GM12878 (cell line): ENCODE results near the gene STAM2. TPM values are rescaled to one million over a fixed set of nuclear protein-coding genes. Genes with fewer than 3 reads are reported as not detected.

ENCODE experiments used
- ATAC-seq: fragments of 200-7000 bp; cut with Tn5 transposase; 3 replicates; pipeline ENCODE4 v1.9.1; 2020; ENCODE audit warnings: mild to moderate bottlenecking, moderate library complexity
- BruUV-seq: library from RNA; stranded (reverse); fragments of 400-500 nt; replicated peaks from 2 replicates; lab custom pipeline; 2021; lab: Mats Ljungman, UMichigan
- CTCF ChIA-PET: fragments of 300-600 bp; sonication (Branson Sonifier 250); formaldehyde crosslinking; extraction: SDS; loops from one replicate; lab custom pipeline; 2021; ENCODE audit warnings: inconsistent platforms; lab: Yijun Ruan, JAX
- POLR2A ChIA-PET: fragments of 350-600 bp; formaldehyde crosslinking; extraction: SDS; loops from one replicate; lab custom pipeline; 2021; ENCODE audit warnings: inconsistent platforms; lab: Charles Lee
- RAD21 ChIA-PET: fragments of 300-600 bp; sonication (Branson Sonifier 250); formaldehyde crosslinking; loops from one replicate; lab custom pipeline; 2023; ENCODE audit warnings: antibody characterized with exemption; ENCODE audit not compliant: unreplicated experiment; lab: Charles Lee
- SMC1A ChIA-PET: fragments of 300-600 bp; sonication (Branson Sonifier 250); formaldehyde crosslinking; loops from one replicate; lab custom pipeline; 2023; ENCODE audit not compliant: unreplicated experiment, uncharacterized antibody; lab: Charles Lee
- DNase-seq: peaks from one replicate; pipeline ENCODE4 v3.0.0-alpha.2; 2011; ENCODE audit warnings: low read depth, low spot score
- FAIRE-seq: peaks from 3 replicates; lab custom pipeline; 2011; peaks lifted over from hg19 to GRCh38; lab: Jason Lieb, UNC
- H2AFZ ChIP-seq: 2 replicates; pipeline ENCODE4 v1.6.0; 2011; ENCODE audit warnings: low read depth, low read length, control low read depth; ENCODE audit not compliant: control insufficient read depth
- H3K27ac ChIP-seq: 2 replicates; pipeline ENCODE4 v1.5.1; 2011; ENCODE audit warnings: control low read depth; ENCODE audit not compliant: control insufficient read depth, insufficient read depth
- H3K27me3 ChIP-seq, 2 experiments: replicated peaks in 1 of 2; 2 replicates each; pipeline versions ENCODE4 v1.6.0 to v1.6.1; 2011; ENCODE audit warnings: low read length in 1 of 2; ENCODE audit not compliant: control insufficient read depth in 2 of 2, insufficient read depth in 2 of 2
- H3K36me3 ChIP-seq, 2 experiments: 2 replicates each; pipeline ENCODE4 v1.5.1; 2011; ENCODE audit warnings: low read length in 1 of 2; ENCODE audit not compliant: control insufficient read depth in 2 of 2, insufficient read depth in 2 of 2
- H3K4me1 ChIP-seq: 2 replicates; pipeline ENCODE4 v1.6.1; 2011; ENCODE audit warnings: mild to moderate bottlenecking, low read length, moderate library complexity, mixed read lengths; ENCODE audit not compliant: control insufficient read depth, insufficient read depth
- H3K4me2 ChIP-seq: 2 replicates; pipeline ENCODE4 v1.6.0; 2011; ENCODE audit warnings: control low read depth; ENCODE audit not compliant: control insufficient read depth, insufficient read depth
- H3K4me3 ChIP-seq: fragments of 200-600 bp; sonication (generic); 2 replicates; pipeline ENCODE4 v1.5.1; 2016
- H3K79me2 ChIP-seq: 2 replicates; pipeline ENCODE4 v1.6.0; 2011; ENCODE audit warnings: low read length; ENCODE audit not compliant: control insufficient read depth, insufficient read depth
- H3K9ac ChIP-seq: 2 replicates; pipeline ENCODE4 v1.8.0; 2011; ENCODE audit warnings: low read length, control low read depth, mixed read lengths; ENCODE audit not compliant: control insufficient read depth, insufficient read depth
- H3K9me3 ChIP-seq: replicated peaks from 3 replicates; pipeline ENCODE4 v1.5.1; 2011; ENCODE audit warnings: mild to moderate bottlenecking, low read length; ENCODE audit not compliant: control insufficient read depth, insufficient read depth
- H4K20me1 ChIP-seq: 2 replicates; pipeline ENCODE4 v1.6.0; 2011; ENCODE audit not compliant: control insufficient read depth, insufficient read depth
- ATF7 ChIP-seq: fragments of 450-650 bp; IDR thresholded peaks from 2 replicates; pipeline ENCODE4 v1.6.1; 2016; ENCODE audit warnings: low read depth, mild to moderate bottlenecking
- CREB1 ChIP-seq: IDR thresholded peaks from 2 replicates; pipeline ENCODE4 v1.6.1; 2012; ENCODE audit warnings: low read depth, mild to moderate bottlenecking, inconsistent platforms
- ETV6 ChIP-seq, 2 experiments: fragments of 450-650 bp in 1 of 2; IDR thresholded peaks in 1 of 2; conservative IDR thresholded peaks in 1 of 2; 2 replicates each; pipeline ENCODE4 v1.6.1; 2014; ENCODE audit warnings: antibody characterized with exemption in 1 of 2, borderline replicate concordance in 1 of 2, low read depth in 1 of 2, mild to moderate bottlenecking in 1 of 2, moderate library complexity in 1 of 2
- HCFC1 ChIP-seq: fragments of 150-350 bp; IDR thresholded peaks from 2 replicates; pipeline ENCODE4 v1.6.1; 2014; ENCODE audit warnings: low read length
- KAT2A ChIP-seq: conservative IDR thresholded peaks from 2 replicates; pipeline ENCODE4 v1.6.1; 2011; ENCODE audit warnings: low read depth, low read length; ENCODE audit not compliant: control insufficient read depth
- MEF2A ChIP-seq: IDR thresholded peaks from 2 replicates; pipeline ENCODE4 v1.6.1; 2011; ENCODE audit warnings: low read depth, mild to moderate bottlenecking, low read length, moderate library complexity; ENCODE audit not compliant: insufficient read depth
- NFXL1 ChIP-seq: fragments of 450-650 bp; IDR thresholded peaks from 2 replicates; pipeline ENCODE4 v1.6.1; 2017; ENCODE audit warnings: antibody characterized with exemption, mild to moderate bottlenecking, borderline replicate concordance
- NFYB ChIP-seq: IDR thresholded peaks from 2 replicates; pipeline ENCODE4 v1.6.1; 2011; ENCODE audit warnings: low read depth, mild to moderate bottlenecking, low read length, improper control_type of control experiment, moderate library complexity; ENCODE audit not compliant: insufficient read depth
- RCOR1 ChIP-seq: conservative IDR thresholded peaks from 2 replicates; pipeline ENCODE4 v1.6.1; 2012; ENCODE audit warnings: low read depth, low read length, improper control_type of control experiment
- SIN3A ChIP-seq: IDR thresholded peaks from 2 replicates; pipeline ENCODE4 v1.6.1; 2012; ENCODE audit warnings: low read depth, low read length, improper control_type of control experiment
- SKIL ChIP-seq: fragments of 450-650 bp; IDR thresholded peaks from 2 replicates; pipeline ENCODE4 v1.6.1; 2017; ENCODE audit warnings: mild to moderate bottlenecking, low read depth, inconsistent platforms; ENCODE audit not compliant: poor library complexity, severe bottlenecking
- SMARCA5 ChIP-seq: fragments of 450-650 bp; IDR thresholded peaks from 2 replicates; pipeline ENCODE4 v1.6.1; 2017; ENCODE audit warnings: mild to moderate bottlenecking
- USF2 ChIP-seq: IDR thresholded peaks from 2 replicates; pipeline ENCODE4 v1.6.1; 2011; ENCODE audit warnings: low read depth, low read length, improper control_type of control experiment, borderline replicate concordance
- WGBS: methylation state at CpG from one replicate; pipeline ENCODE4 v1.1.6; 2016; ENCODE audit warnings: low lambda C conversion rate; ENCODE audit not compliant: insufficient replicate concordance, insufficient coverage; ENCODE audit errors: missing lambda C conversion rate; 5-methylcytosine and 5-hydroxymethylcytosine counted together
- in situ Hi-C: fragments of 300-500 bp; cut with MboI; formaldehyde crosslinking; loops from 9 replicates; pipeline ENCODE4 v1.14.3; 2018; ENCODE audit warnings: mixed read lengths
- intact Hi-C: fragments of 100-400 bp; cut with micrococcal nuclease; formaldehyde crosslinking; loops from one replicate; pipeline ENCODE4 v1.14.2; 2022; ENCODE audit not compliant: unreplicated experiment
- polyA plus RNA-seq, 11 experiments: library from polyadenylated mRNA; depleted of rRNA in 4 of 11; unstranded in 6 of 11; stranded (reverse) in 5 of 11; fragments of >200 nt; fragmentation: Nextera tagmentation in 4 of 11; fragmentation: Illumina TruSeq in 1 of 11; extraction: Ambion mirVana in 4 of 11; extraction: Trizol in 1 of 11; gene quantifications; 1 replicate in 1 of 11; 2 replicates in 10 of 11; pipeline versions ENCODE4 v1.2.1 to v1.2.3, GENCODE V29; 2011 to 2016; ENCODE audit warnings: inconsistent platforms in 2 of 11, missing spikeins in 2 of 11, low read depth in 1 of 11
- total RNA-seq, 4 experiments: library from RNA; depleted of rRNA in 3 of 4; stranded (reverse); fragments of >200 nt in 3 of 4; fragmentation: Illumina TruSeq in 1 of 4; extraction: Trizol in 1 of 4; gene quantifications; 2 replicates each; pipeline versions ENCODE4 v1.2.1 to v1.2.3, GENCODE V29; 2013 to 2021
- TF ChIP-seq, protein P1 (sequence below): fragments of 450-650 bp; IDR thresholded peaks from 2 replicates; pipeline ENCODE4 v1.6.1; 2016; ENCODE audit warnings: mild to moderate bottlenecking, moderate library complexity, borderline replicate concordance
- TF ChIP-seq, protein P2 (sequence below): IDR thresholded peaks from 2 replicates; pipeline ENCODE4 v1.6.1; 2012; ENCODE audit warnings: low read depth, low read length, improper control_type of control experiment

The STAM2 gene
- total and polyA plus RNA-seq, 10 of the 15 experiments (the other 5 are each of a cell fraction or from before 2014, with no cell fraction given) = 4.4 to 21.6 (median 16.2) TPM

DNA sequence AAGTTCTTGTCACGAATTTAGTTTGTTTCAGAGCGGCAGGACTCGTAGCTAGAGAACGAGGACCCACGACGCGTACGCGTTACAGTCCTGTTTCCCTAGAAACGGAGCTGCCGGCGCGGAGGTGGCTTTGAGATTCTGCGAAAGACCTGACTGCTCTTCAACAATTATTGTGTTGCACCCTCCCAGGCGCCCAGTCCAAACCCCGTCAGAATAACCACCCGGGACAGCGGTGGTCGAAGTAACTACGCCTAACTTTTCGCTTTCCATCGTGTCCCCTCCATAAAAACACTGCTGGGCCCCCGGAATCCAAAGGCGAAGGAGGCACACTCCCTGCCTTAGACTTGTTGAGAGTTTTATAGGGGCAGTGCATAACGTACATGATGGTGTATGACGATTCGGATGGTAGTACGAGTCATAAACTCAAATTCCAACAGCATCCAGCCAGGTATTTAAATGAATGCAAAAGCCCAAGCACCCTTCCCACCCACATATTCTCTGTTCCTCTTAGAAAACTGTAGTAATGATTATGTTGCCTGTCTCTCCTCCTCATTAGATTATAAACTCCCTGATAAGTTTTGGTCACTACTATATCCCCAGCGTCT is 651 bp upstream of the STAM2 start:
- DNase-seq = no peak
- H3K27ac ChIP-seq = peak overlapping the region; percentile 99
- H3K79me2 ChIP-seq = peaks cover 42% of the 10 kb centered on the region
- no peaks in the 10 kb centered on the region for H3K36me3 ChIP-seq
- H4K20me1 ChIP-seq = no peaks in the 10 kb centered on the region
- ATAC-seq = peak; percentile 23
- peak overlapping the region; percentile 80 for H3K4me3 ChIP-seq
- SMC1A ChIA-PET = interaction anchor here (0.7 to 3.2 kb wide), 25 partner anchors 9 to 567 kb away, joined by 3 to 21 read pairs (median 4); no protein-coding TSS in a partner anchor
- BruUV-seq = no TSS peak
- no peaks in the 10 kb centered on the region for H3K27me3 ChIP-seq
- intact Hi-C loops = loop anchor here (1.0 to 10.0 kb wide), 6 partner anchors 161 to 541 kb away; partner anchors contain the start of genes ARL6IP6, FMNL2 and PRPF40A
- FAIRE-seq = no peak
- WGBS = 4% methylated on average over 29 of the region's 29 CpGs
- peak overlapping the region; percentile 96 for H3K9ac ChIP-seq
- POLR2A ChIA-PET = interaction anchor here (0.6 to 1.5 kb wide), 5 partner anchors 25 to 460 kb away, joined by 3 to 6 read pairs (median 4); no protein-coding TSS in a partner anchor
- H3K4me1 ChIP-seq = peaks cover 4% of the 10 kb centered on the region; the same call in 1 of the 2 replicates
- H3K9me3 ChIP-seq = no peaks in the 10 kb centered on the region
- peak overlapping the region; percentile 98 for H2AFZ ChIP-seq
- in situ Hi-C loops = loop anchor here (25.0 kb wide), 1 partner anchor 1336 kb away; no protein-coding TSS in a partner anchor
- CTCF ChIA-PET = interaction anchor here (0.6 to 5.5 kb wide), 32 partner anchors 9 to 567 kb away, joined by 3 to 59 read pairs (median 4); no protein-coding TSS in a partner anchor
- H3K4me2 ChIP-seq = peak overlapping the region; percentile 99
- RAD21 ChIA-PET = interaction anchor here (0.6 to 3.4 kb wide), 26 partner anchors 9 to 566 kb away, joined by 3 to 42 read pairs (median 4); no protein-coding TSS in a partner anchor
- no peak for TF ChIP-seq SIN3A
- TF ChIP-seq, protein P1, sequence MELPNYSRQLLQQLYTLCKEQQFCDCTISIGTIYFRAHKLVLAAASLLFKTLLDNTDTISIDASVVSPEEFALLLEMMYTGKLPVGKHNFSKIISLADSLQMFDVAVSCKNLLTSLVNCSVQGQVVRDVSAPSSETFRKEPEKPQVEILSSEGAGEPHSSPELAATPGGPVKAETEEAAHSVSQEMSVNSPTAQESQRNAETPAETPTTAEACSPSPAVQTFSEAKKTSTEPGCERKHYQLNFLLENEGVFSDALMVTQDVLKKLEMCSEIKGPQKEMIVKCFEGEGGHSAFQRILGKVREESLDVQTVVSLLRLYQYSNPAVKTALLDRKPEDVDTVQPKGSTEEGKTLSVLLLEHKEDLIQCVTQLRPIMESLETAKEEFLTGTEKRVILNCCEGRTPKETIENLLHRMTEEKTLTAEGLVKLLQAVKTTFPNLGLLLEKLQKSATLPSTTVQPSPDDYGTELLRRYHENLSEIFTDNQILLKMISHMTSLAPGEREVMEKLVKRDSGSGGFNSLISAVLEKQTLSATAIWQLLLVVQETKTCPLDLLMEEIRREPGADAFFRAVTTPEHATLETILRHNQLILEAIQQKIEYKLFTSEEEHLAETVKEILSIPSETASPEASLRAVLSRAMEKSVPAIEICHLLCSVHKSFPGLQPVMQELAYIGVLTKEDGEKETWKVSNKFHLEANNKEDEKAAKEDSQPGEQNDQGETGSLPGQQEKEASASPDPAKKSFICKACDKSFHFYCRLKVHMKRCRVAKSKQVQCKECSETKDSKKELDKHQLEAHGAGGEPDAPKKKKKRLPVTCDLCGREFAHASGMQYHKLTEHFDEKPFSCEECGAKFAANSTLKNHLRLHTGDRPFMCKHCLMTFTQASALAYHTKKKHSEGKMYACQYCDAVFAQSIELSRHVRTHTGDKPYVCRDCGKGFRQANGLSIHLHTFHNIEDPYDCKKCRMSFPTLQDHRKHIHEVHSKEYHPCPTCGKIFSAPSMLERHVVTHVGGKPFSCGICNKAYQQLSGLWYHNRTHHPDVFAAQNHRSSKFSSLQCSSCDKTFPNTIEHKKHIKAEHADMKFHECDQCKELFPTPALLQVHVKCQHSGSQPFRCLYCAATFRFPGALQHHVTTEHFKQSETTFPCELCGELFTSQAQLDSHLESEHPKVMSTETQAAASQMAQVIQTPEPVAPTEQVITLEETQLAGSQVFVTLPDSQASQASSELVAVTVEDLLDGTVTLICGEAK = no peak
- no peak; the same call in 1 of the 2 replicates for TF ChIP-seq ATF7
- no peak for TF ChIP-seq KAT2A
- peak; percentile 7 for TF ChIP-seq SKIL
- TF ChIP-seq SMARCA5 = no peak
- TF ChIP-seq HCFC1 = no peak
- TF ChIP-seq MEF2A = no peak
- no peak for TF ChIP-seq ETV6 (conservative IDR thresholded peaks at IDR 0.05 in 1 of 2, IDR thresholded peaks at IDR 0.05 in 1 of 2; ENCODE audit: borderline replicate concordance in 1 of 2, low read depth in 1 of 2)
- TF ChIP-seq USF2 = no peak
- TF ChIP-seq, protein P2, sequence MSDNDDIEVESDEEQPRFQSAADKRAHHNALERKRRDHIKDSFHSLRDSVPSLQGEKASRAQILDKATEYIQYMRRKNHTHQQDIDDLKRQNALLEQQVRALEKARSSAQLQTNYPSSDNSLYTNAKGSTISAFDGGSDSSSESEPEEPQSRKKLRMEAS = no peak
- TF ChIP-seq CREB1 = 0 out of 2 replicates have a peak, but pooled peaks have one; percentile 9
- no peak for TF ChIP-seq NFYB
- TF ChIP-seq NFXL1 = no peak
- no peak for TF ChIP-seq RCOR1
